Activated CD8-positive, alpha-beta memory T cell treated with anti-CD3 and anti-CD28 coated beads, Interleukin-2, amount 50 U/mL, for 24 hours (primary cell): ENCODE measurements around the gene EEF1A1.
"Not testable (repeated sequence)": the region's sequence is repeated elsewhere in the genome, so short reads cannot be mapped to it uniquely, and the experiment has no call there.

Source experiments
- DNase-seq: peaks from one replicate; pipeline ENCODE4 v3.0.0-alpha.2; 2020; ENCODE audit errors: extremely low read depth

The EEF1A1 gene

GRCh38 chr6:73537677-73538076 is 16.8 kb upstream of the EEF1A1 start:
- DNase-seq, result no peak

GRCh38 chr6:73534628-73535027 is 13.8 kb upstream of the EEF1A1 start:
- no peak for DNase-seq

GRCh38 chr6:73532293-73532692 is 11.5 kb upstream of the EEF1A1 start:
- DNase-seq, result no peak

- DNase-seq, result no peak
These were observed 8.1 kb upstream of the EEF1A1 start for GRCh38 chr6:73528897-73529296.

- DNase-seq, result no peak
These were observed 4.9 kb upstream of the EEF1A1 start for GRCh38 chr6:73525546-73526330.

- DNase-seq, result no peak
These were observed 2.7 kb upstream of the EEF1A1 start for GRCh38 chr6:73523434-73524123.

- no peak for DNase-seq
These were observed 636 bp upstream of the EEF1A1 start for GRCh38 chr6:73521351-73521985.

- peak; percentile 60 for DNase-seq
These were observed 725 bp downstream of the EEF1A1 start for GRCh38 chr6:73519926-73520687.

GRCh38 chr6:73518982-73519881 is 1.6 kb downstream of the EEF1A1 start:
- not testable (repeated sequence) for DNase-seq

GRCh38 chr6:73518100-73518981 is 2.5 kb downstream of the EEF1A1 start:
- DNase-seq, result not testable (repeated sequence)

GRCh38 chr6:73516514-73517489 is 4.0 kb downstream of the EEF1A1 start:
- DNase-seq, result no peak

GRCh38 chr6:73515204-73515655 is 5.6 kb downstream of the EEF1A1 start:
- DNase-seq, result no peak

GRCh38 chr6:73514746-73515110 is 6.1 kb downstream of the EEF1A1 start:
- DNase-seq, result no peak

- DNase-seq, result no peak
These were observed 7.4 kb downstream of the EEF1A1 start for GRCh38 chr6:73513496-73513854.

- no peak for DNase-seq
These were observed 9.0 kb downstream of the EEF1A1 start for GRCh38 chr6:73511796-73512195.

GRCh38 chr6:73509851-73510250 is 11.0 kb downstream of the EEF1A1 start:
- no peak for DNase-seq

- no peak for DNase-seq
These were observed 12.1 kb downstream of the EEF1A1 start for GRCh38 chr6:73508776-73509175.

GRCh38 chr6:73506246-73506645 is 14.6 kb downstream of the EEF1A1 start:
- no peak for DNase-seq

GRCh38 chr6:73505705-73506104 is 15.1 kb downstream of the EEF1A1 start:
- DNase-seq, result not testable (repeated sequence)
